H9 (cell line): ENCODE measurements around the gene EPB41. TPM values are rescaled to one million over a fixed set of nuclear protein-coding genes. Genes with fewer than 3 reads are reported as not detected.

Experiments
- DNase-seq: peaks from one replicate; pipeline ENCODE4 v3.0.0-alpha.2; 2017
- H2AFZ ChIP-seq: one replicate; pipeline ENCODE4 v1.6.1; 2013; ENCODE audit warnings: mild to moderate bottlenecking, low read length, control low read depth, moderate library complexity
- H2AK5ac ChIP-seq: 2 replicates; pipeline ENCODE4 v1.6.1; 2013; ENCODE audit warnings: low read length, control low read depth, mixed read lengths; ENCODE audit not compliant: insufficient read length
- H2BK120ac ChIP-seq: one replicate; pipeline ENCODE4 v1.6.1; 2013; ENCODE audit warnings: low read depth, mild to moderate bottlenecking, low read length, control low read depth, inconsistent platforms; ENCODE audit not compliant: poor library complexity, severe bottlenecking
- H2BK12ac ChIP-seq: 2 replicates; pipeline ENCODE4 v1.6.1; 2013; ENCODE audit warnings: low read length, control low read depth, mixed read lengths, low read depth; ENCODE audit not compliant: insufficient read length
- H2BK15ac ChIP-seq: 2 replicates; pipeline ENCODE4 v1.6.1; 2013; ENCODE audit warnings: low read depth, low read length, control low read depth
- H2BK20ac ChIP-seq: one replicate; pipeline ENCODE4 v1.6.1; 2013; ENCODE audit warnings: low read depth, mild to moderate bottlenecking, low read length, control low read depth, inconsistent platforms; ENCODE audit not compliant: poor library complexity, severe bottlenecking
- H2BK5ac ChIP-seq: 2 replicates; pipeline ENCODE4 v1.6.1; 2013; ENCODE audit warnings: low read length, control low read depth, mixed read lengths; ENCODE audit not compliant: insufficient read length
- H3K14ac ChIP-seq: 2 replicates; pipeline ENCODE4 v1.6.1; 2013; ENCODE audit warnings: low read length, control low read depth; ENCODE audit not compliant: insufficient read depth
- H3K18ac ChIP-seq: 2 replicates; pipeline ENCODE4 v1.6.1; 2013; ENCODE audit warnings: low read depth, mild to moderate bottlenecking, mixed read lengths, low read length, control low read depth; ENCODE audit not compliant: insufficient read length
- H3K23ac ChIP-seq: 2 replicates; pipeline ENCODE4 v1.6.1; 2013; ENCODE audit warnings: low read length, control low read depth, mixed read lengths, low read depth; ENCODE audit not compliant: insufficient read length
- H3K23me2 ChIP-seq: 2 replicates; pipeline ENCODE4 v1.6.1; 2013; ENCODE audit warnings: low read depth, mild to moderate bottlenecking, mixed read lengths, low read length, control low read depth; ENCODE audit not compliant: insufficient read length, poor library complexity, severe bottlenecking
- H3K27ac ChIP-seq: 2 replicates; pipeline ENCODE4 v1.5.1; 2013; ENCODE audit warnings: low read length, control low read depth, mixed read lengths, low read depth; ENCODE audit not compliant: insufficient read length
- H3K27me3 ChIP-seq: 2 replicates; pipeline ENCODE4 v1.6.1; 2013; ENCODE audit warnings: low read length, control low read depth, inconsistent platforms; ENCODE audit not compliant: insufficient read depth
- H3K4ac ChIP-seq: 2 replicates; pipeline ENCODE4 v1.6.1; 2013; ENCODE audit warnings: low read depth, mild to moderate bottlenecking, control low read depth, inconsistent platforms, low read length, moderate library complexity
- H3K4me1 ChIP-seq: 2 replicates; pipeline ENCODE4 v1.6.1; 2013; ENCODE audit warnings: low read length, control low read depth, inconsistent platforms; ENCODE audit not compliant: insufficient read depth
- H3K4me2 ChIP-seq: 2 replicates; pipeline ENCODE4 v1.6.1; 2013; ENCODE audit warnings: low read length, control low read depth, mixed read lengths; ENCODE audit not compliant: insufficient read length, insufficient read depth
- H3K56ac ChIP-seq: 2 replicates; pipeline ENCODE4 v1.6.1; 2013; ENCODE audit warnings: low read depth, mild to moderate bottlenecking, mixed read lengths, low read length, control low read depth; ENCODE audit not compliant: insufficient read length
- H3K79me1 ChIP-seq: 2 replicates; pipeline ENCODE4 v1.6.1; 2013; ENCODE audit warnings: low read depth, mild to moderate bottlenecking, moderate library complexity, low read length, control low read depth, inconsistent platforms; ENCODE audit not compliant: insufficient read depth, poor library complexity, severe bottlenecking
- H3K79me2 ChIP-seq: 2 replicates; pipeline ENCODE4 v1.6.1; 2013; ENCODE audit warnings: low read length, control low read depth, inconsistent platforms; ENCODE audit not compliant: insufficient read depth
- H3K9ac ChIP-seq: 2 replicates; pipeline ENCODE4 v1.6.1; 2013; ENCODE audit warnings: low read length, control low read depth, mixed read lengths; ENCODE audit not compliant: insufficient read length; ENCODE audit errors: extremely low read depth
- H3K9me3 ChIP-seq: one replicate; pipeline ENCODE4 v1.6.1; 2013; ENCODE audit warnings: low read depth, low read length, inconsistent platforms; ENCODE audit not compliant: control insufficient read depth
- H3T11ph ChIP-seq: one replicate; pipeline ENCODE4 v1.6.1; 2013; ENCODE audit warnings: mild to moderate bottlenecking, low read length, control low read depth, inconsistent platforms
- H4K20me1 ChIP-seq: one replicate; pipeline ENCODE4 v1.6.1; 2013; ENCODE audit not compliant: control insufficient read depth, insufficient read length, insufficient read depth
- H4K5ac ChIP-seq: 2 replicates; pipeline ENCODE4 v1.6.1; 2013; ENCODE audit warnings: low read depth, mild to moderate bottlenecking, mixed read lengths, low read length, control low read depth; ENCODE audit not compliant: insufficient read length
- H4K8ac ChIP-seq: replicated peaks from 2 replicates; pipeline ENCODE4 v1.6.1; 2013; ENCODE audit warnings: low read length, control low read depth, mixed read lengths, low read depth; ENCODE audit not compliant: insufficient read length
- H4K91ac ChIP-seq: 2 replicates; pipeline ENCODE4 v1.6.1; 2013; ENCODE audit warnings: low read depth, mild to moderate bottlenecking, moderate library complexity, mixed read lengths, low read length, control low read depth; ENCODE audit not compliant: insufficient read length
- H3K27ac Mint-ChIP-seq, 3 experiments: 2 replicates in 2 of 3; 3 replicates in 1 of 3; pipeline ENCODE4 v1.8.0; 2020 to 2021; ENCODE audit warnings: mixed read lengths in 3 of 3, mild to moderate bottlenecking in 1 of 3, moderate library complexity in 1 of 3
- H3K27me3 Mint-ChIP-seq: 2 replicates; pipeline ENCODE4 v1.8.0; 2021; ENCODE audit warnings: low read depth, mild to moderate bottlenecking, moderate library complexity, mixed read lengths
- H3K36me3 Mint-ChIP-seq, 3 experiments: 2 replicates in 2 of 3; 3 replicates in 1 of 3; pipeline ENCODE4 v1.8.0; 2020 to 2021; ENCODE audit warnings: low read depth in 3 of 3, mixed read lengths in 3 of 3; ENCODE audit not compliant: insufficient read depth in 1 of 3
- H3K4me1 Mint-ChIP-seq, 2 experiments: 2 replicates each; pipeline ENCODE4 v1.8.0; 2020; ENCODE audit warnings: mixed read lengths in 2 of 2
- H3K4me3 Mint-ChIP-seq, 2 experiments: 2 replicates in 1 of 2; 3 replicates in 1 of 2; pipeline ENCODE4 v1.8.0; 2020 to 2021; ENCODE audit warnings: mild to moderate bottlenecking in 2 of 2, mixed read lengths in 2 of 2, moderate library complexity in 1 of 2
- H3K9me3 Mint-ChIP-seq, 2 experiments: 2 replicates in 1 of 2; 3 replicates in 1 of 2; pipeline ENCODE4 v1.8.0; 2020; ENCODE audit warnings: mild to moderate bottlenecking in 2 of 2, mixed read lengths in 2 of 2, moderate library complexity in 1 of 2
- CTCF ChIP-seq: fragments of 200-600 bp; sonication (generic); conservative IDR thresholded peaks from 3 replicates; pipeline ENCODE4 v1.8.0; 2021; ENCODE audit warnings: antibody characterized with exemption, mild to moderate bottlenecking
- WGBS: extraction: QIAGEN DNeasy Blood & Tissue Kit; methylation state at CpG from one replicate; pipeline ENCODE4 v1.1.7; 2013; ENCODE audit warnings: missing lambda C conversion rate, low lambda C conversion rate, mixed read lengths; ENCODE audit not compliant: insufficient read length; ENCODE audit errors: extremely low coverage; 5-methylcytosine and 5-hydroxymethylcytosine counted together
- total RNA-seq: library from RNA; stranded (reverse); gene quantifications from 2 replicates; pipeline ENCODE4 v1.2.1, GENCODE V29; 2021

The EPB41 gene
- total RNA-seq, 1 experiment from 2014 or later: 75.4 TPM

GRCh38 chr1:28888915-28889314 lies 25.5 kb upstream of the EPB41 start:
- Histone ChIP-seq H3K23me2 (peaks cover 15% of the 10 kb centered on the region), H4K91ac (no peak overlapping the region), H3K18ac (no peak overlapping the region), H3T11ph (no peak overlapping the region), H3K23ac (no peak overlapping the region), H2BK12ac (no peak overlapping the region), H3K4me1 (peaks cover 9% of the 10 kb centered on the region; the same call in 1 of the 2 replicates), H4K20me1 (no peaks in the 10 kb centered on the region), H3K4ac (no peak overlapping the region), H4K5ac (no peak overlapping the region), H3K79me2 (no peaks in the 10 kb centered on the region), H3K27me3 (no peaks in the 10 kb centered on the region), H3K14ac (no peak overlapping the region), H2BK120ac (no peak overlapping the region), H2AFZ (no peak overlapping the region), H3K56ac (no peak overlapping the region), H3K9ac (no peak overlapping the region), H3K4me2 (no peak overlapping the region), H2BK5ac (no peak overlapping the region), H3K27ac (no peak overlapping the region), H2BK15ac (no peak overlapping the region), H3K79me1 (no peaks in the 10 kb centered on the region), H3K9me3 (no peaks in the 10 kb centered on the region), H4K8ac (no peak overlapping the region), H2AK5ac (no peak overlapping the region), H2BK20ac (no peak overlapping the region)
- Mint-ChIP-seq H3K4me1 (peaks cover 35 to 37% of the 10 kb centered on the region in 2 experiments), H3K27ac (no peak overlapping the region), H3K4me3 (peak overlapping the region in 1 of 2 experiments; percentile 50; a peak in 2 of 5 replicates), H3K9me3 (peaks cover 0 to 3% of the 10 kb centered on the region in 2 experiments; a peak in 1 of 5 replicates), H3K36me3 (no peaks in the 10 kb centered on the region), H3K27me3 (peaks cover 19% of the 10 kb centered on the region)
- no peak for DNase-seq
- TF ChIP-seq CTCF: no peak
- WGBS: no CpG with 5 or more reads among the region's 7 CpGs
